Chondrocyte (in vitro differentiated cells): Measurements from ENCODE around the gene MR1. TPM values are rescaled to one million over a fixed set of nuclear protein-coding genes. Genes with fewer than 3 reads are reported as not detected.

Source experiments
- DNase-seq: peaks from one replicate; pipeline ENCODE4 v3.0.0; 2021; ENCODE audit warnings: mixed read lengths, low spot score
- H3K27ac Mint-ChIP-seq: one replicate; pipeline ENCODE4 v1.8.0; 2021; ENCODE audit warnings: mild to moderate bottlenecking, moderate library complexity, mixed read lengths; ENCODE audit not compliant: unreplicated experiment
- H3K27me3 Mint-ChIP-seq: 2 replicates; pipeline ENCODE4 v1.8.0; 2021; ENCODE audit warnings: low read depth, mixed read lengths
- H3K36me3 Mint-ChIP-seq: 2 replicates; pipeline ENCODE4 v1.8.0; 2021; ENCODE audit warnings: low read depth, mixed read lengths
- H3K4me1 Mint-ChIP-seq: 2 replicates; pipeline ENCODE4 v1.8.0; 2021; ENCODE audit warnings: low read depth, mild to moderate bottlenecking, mixed read lengths
- H3K4me3 Mint-ChIP-seq: one replicate; pipeline ENCODE4 v1.8.0; 2021; ENCODE audit warnings: mild to moderate bottlenecking, moderate library complexity, mixed read lengths; ENCODE audit not compliant: unreplicated experiment
- H3K9me3 Mint-ChIP-seq: 2 replicates; pipeline ENCODE4 v1.8.0; 2021; ENCODE audit warnings: low read depth, mixed read lengths
- CTCF ChIP-seq: fragments of 200-600 bp; sonication (generic); IDR thresholded peaks from 2 replicates; pipeline ENCODE4 v1.5.0; 2021; ENCODE audit warnings: antibody characterized with exemption, mild to moderate bottlenecking, moderate library complexity
- total RNA-seq: library from RNA; stranded (reverse); gene quantifications from 3 replicates; pipeline ENCODE4 v1.2.1, GENCODE V29; 2021

Gene MR1
- total RNA-seq, 1 donor from 2014 or later = 3.8 TPM

- Mint-ChIP-seq H3K27ac (peak overlapping the region; percentile 84), H3K4me3 (peak overlapping the region; percentile 11)
Observed at GRCh38 chr1:181077576-181078242, 43.9 kb downstream of the MR1 start.

GRCh38 chr1:181079382-181079781 is 45.6 kb downstream of the MR1 start:
- no peaks in the 10 kb centered on the region for H3K36me3 Mint-ChIP-seq
- TF ChIP-seq CTCF = no peak
- no peaks in the 10 kb centered on the region for H3K27me3 Mint-ChIP-seq
- no peak overlapping the region for H3K4me3 Mint-ChIP-seq
- no peak overlapping the region for H3K27ac Mint-ChIP-seq
- peaks cover 25% of the 10 kb centered on the region for H3K4me1 Mint-ChIP-seq
- H3K9me3 Mint-ChIP-seq = peaks cover 2% of the 10 kb centered on the region
- no peak for DNase-seq

More at GRCh38 chr1:181077576-181078242, 43.9 kb downstream of the MR1 start:
- TF ChIP-seq CTCF = no peak
- Mint-ChIP-seq H3K36me3 (no peaks in the 10 kb centered on the region), H3K9me3 (peaks cover 2% of the 10 kb centered on the region), H3K27me3 (no peaks in the 10 kb centered on the region), H3K4me1 (peaks cover 25% of the 10 kb centered on the region)
- no peak for DNase-seq

- no peak overlapping the region for H3K4me3 Mint-ChIP-seq
- H3K9me3 Mint-ChIP-seq = no peaks in the 10 kb centered on the region
- H3K27ac Mint-ChIP-seq = no peak overlapping the region
- H3K36me3 Mint-ChIP-seq = no peaks in the 10 kb centered on the region
- DNase-seq = no peak
- H3K27me3 Mint-ChIP-seq = no peaks in the 10 kb centered on the region
- peak; percentile 32 for TF ChIP-seq CTCF
- H3K4me1 Mint-ChIP-seq = peaks cover 25% of the 10 kb centered on the region
Observed at GRCh38 chr1:181079920-181080319, 46.1 kb downstream of the MR1 start.

- no peak for DNase-seq
- Mint-ChIP-seq H3K4me1 (peaks cover 25% of the 10 kb centered on the region), H3K27ac (no peak overlapping the region), H3K4me3 (no peak overlapping the region), H3K27me3 (no peaks in the 10 kb centered on the region), H3K9me3 (no peaks in the 10 kb centered on the region), H3K36me3 (no peaks in the 10 kb centered on the region)
- TF ChIP-seq CTCF = no peak
Observed at GRCh38 chr1:181080556-181080955, 46.8 kb downstream of the MR1 start.

- no peak overlapping the region for H3K27ac Mint-ChIP-seq
- DNase-seq = no peak
- no peak for TF ChIP-seq CTCF
- H3K4me3 Mint-ChIP-seq = no peak overlapping the region
- no peaks in the 10 kb centered on the region for H3K36me3 Mint-ChIP-seq
- peaks cover 25% of the 10 kb centered on the region for H3K4me1 Mint-ChIP-seq
- H3K27me3 Mint-ChIP-seq = no peaks in the 10 kb centered on the region
- no peaks in the 10 kb centered on the region for H3K9me3 Mint-ChIP-seq
Observed at GRCh38 chr1:181081395-181081794, 47.6 kb downstream of the MR1 start.
